GM19324 (cell line): Measurements from ENCODE around the gene DOCK10.

Experiments
- ATAC-seq: cut with Tn5 transposase; IDR thresholded peaks from one replicate; pipeline ENCODE4 v1.9.1; 2021; ENCODE audit warnings: mild to moderate bottlenecking, moderate library complexity; ENCODE audit not compliant: unreplicated experiment, low FRiP score

Gene DOCK10

GRCh38 chr2:225042800-225043167 is 516 bp upstream of the DOCK10 start:
- no peak for ATAC-seq

DNA sequence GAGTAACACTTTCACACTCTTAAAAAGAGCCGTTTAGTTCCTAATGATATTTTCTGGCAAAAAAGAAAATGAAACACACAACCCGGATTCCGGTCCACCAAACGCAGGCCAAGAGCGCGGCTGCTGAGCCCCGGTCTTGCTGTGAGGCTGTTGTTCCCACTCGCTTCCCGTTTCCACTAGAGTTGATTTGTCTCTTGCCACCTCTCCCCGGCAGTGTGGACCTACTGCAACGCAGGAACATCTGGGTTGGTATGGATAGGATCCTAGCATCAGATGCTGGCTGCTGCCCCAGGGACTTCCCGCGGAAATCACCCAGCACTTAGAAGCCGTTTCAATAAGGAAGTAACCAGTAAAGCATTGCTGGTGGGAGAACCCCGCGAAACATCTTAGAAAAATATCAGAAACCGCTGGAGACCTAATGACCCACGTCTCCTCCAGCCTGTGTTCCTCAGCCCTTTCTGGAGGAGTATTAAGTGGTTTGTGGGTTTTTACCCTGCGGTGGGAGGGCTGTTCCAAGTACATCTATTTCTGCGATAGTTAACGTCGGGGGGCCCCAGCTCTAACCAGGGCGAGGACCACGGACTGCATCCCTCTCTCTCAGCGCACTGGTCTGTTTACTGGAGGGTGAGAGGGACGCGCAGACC is 939 bp downstream of the DOCK10 start:
- peak; percentile 52 for ATAC-seq

GRCh38 chr2:225040856-225041206 is 1.4 kb downstream of the DOCK10 start:
- ATAC-seq = peak; percentile 23

- ATAC-seq = no peak
Observed at GRCh38 chr2:225040142-225040541, 2.1 kb downstream of the DOCK10 start.

DNA sequence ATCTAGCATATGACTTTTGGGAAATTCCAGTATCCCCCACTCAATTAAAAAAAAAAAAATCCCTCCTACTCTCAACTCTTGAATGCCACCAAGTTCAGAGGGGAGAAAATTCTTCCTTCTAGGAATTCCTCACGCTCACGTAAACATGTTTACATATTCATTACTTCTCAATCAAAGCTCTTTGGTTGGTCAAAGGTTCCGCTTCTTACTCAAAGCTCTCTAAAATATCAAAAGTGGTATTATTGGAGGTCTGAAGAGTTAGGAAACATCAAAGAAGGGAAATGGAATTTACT is 4.1 kb downstream of the DOCK10 start:
- ATAC-seq = no peak

GRCh38 chr2:225037415-225038230 is 4.6 kb downstream of the DOCK10 start:
- ATAC-seq = no peak

DNA sequence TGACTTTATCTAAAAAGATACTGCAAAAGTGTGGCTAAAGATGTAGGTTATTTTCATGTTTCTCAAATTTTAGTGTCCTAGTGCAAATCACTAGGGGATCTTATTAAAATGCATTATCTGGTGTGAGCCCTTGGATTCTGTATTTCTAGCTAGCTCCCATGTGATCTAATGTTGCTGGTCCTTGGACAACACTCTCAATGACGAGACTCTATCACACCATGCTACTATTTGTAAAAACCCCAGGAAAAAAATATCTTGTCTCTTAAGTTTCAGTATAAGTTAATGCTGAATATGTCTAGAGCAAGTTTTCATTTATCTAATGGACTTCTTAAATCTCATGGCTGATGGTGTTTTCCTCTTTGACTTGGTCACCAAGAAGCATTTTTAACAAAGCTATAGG is 5.8 kb downstream of the DOCK10 start:
- ATAC-seq = no peak

GRCh38 chr2:225033440-225034318 is 8.6 kb downstream of the DOCK10 start:
- no peak for ATAC-seq

- ATAC-seq = no peak
Observed at GRCh38 chr2:225032246-225032645, 10.0 kb downstream of the DOCK10 start.

- ATAC-seq = no peak
Observed at GRCh38 chr2:225031599-225031998, 10.7 kb downstream of the DOCK10 start.

DNA sequence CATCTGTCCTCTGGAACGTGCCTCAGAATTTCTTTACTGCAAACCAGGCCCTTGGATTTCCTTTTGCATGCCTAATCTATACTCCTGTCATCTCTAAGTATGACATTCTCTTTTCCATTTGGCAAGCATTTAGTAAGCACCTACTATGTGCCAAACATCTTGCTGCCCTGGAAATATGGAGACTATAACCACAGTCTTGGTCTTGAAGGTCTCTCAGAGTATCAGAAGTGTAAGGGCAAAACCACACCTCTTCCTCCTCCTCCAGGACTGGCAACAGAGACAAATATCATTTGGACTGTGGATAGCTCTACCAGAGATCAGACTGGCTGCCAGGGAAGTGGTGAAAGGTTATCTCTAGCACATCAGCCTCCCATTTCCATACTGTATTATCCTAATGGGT is 11.4 kb downstream of the DOCK10 start:
- ATAC-seq = no peak

GRCh38 chr2:225030203-225030602 is 12.1 kb downstream of the DOCK10 start:
- ATAC-seq = no peak

DNA sequence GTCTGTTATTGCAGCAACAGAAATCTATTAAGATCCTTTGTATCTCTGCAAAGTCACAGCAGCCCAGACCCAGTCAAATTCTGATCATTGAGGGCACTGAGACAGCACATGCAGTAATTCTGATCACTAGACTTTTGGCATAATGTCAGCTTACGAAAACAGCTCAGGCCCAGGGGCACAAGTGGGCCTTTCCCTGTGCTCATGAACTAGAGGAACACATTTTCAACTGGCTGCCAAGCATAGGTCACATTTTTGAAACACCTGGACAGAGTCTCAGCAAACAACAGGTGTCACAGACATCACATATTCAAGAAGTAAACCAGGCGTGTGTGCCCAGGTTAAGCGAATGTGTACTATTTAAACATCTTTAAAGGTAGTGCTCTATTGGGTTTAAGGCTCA is 13.7 kb downstream of the DOCK10 start:
- no peak for ATAC-seq

DNA sequence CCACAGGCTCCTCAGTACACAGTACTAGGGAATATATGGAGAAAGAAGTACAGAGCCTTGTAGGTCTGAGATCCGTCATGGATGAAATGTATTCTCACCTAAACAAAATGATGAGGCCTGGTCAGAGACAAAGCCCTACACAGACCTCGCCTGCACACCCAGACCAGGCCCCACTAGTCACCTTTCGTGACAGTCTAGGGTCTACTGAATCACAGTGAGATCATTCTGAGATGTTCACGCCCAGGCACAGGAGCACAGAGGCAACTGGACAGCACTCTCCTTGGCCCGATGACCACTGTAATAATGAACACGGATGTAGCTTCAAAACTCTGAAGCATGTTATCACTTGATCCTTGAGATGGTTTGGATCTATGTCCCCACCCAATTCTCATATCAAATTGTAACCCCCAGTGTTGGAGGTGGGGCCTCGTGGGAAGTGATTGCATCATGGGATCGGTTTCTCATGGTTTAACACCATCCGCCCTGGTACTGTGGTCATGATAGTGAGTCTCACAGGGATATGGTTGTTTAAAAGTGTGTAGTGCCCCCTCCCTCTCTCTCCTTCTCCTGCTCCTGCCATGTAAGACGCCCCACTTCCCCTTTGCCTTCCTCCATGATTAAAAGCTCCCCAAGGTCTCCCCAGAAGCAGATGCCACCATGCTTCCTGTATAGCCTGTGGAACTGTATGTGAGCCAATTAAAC is 15.1 kb downstream of the DOCK10 start:
- no peak for ATAC-seq

DNA sequence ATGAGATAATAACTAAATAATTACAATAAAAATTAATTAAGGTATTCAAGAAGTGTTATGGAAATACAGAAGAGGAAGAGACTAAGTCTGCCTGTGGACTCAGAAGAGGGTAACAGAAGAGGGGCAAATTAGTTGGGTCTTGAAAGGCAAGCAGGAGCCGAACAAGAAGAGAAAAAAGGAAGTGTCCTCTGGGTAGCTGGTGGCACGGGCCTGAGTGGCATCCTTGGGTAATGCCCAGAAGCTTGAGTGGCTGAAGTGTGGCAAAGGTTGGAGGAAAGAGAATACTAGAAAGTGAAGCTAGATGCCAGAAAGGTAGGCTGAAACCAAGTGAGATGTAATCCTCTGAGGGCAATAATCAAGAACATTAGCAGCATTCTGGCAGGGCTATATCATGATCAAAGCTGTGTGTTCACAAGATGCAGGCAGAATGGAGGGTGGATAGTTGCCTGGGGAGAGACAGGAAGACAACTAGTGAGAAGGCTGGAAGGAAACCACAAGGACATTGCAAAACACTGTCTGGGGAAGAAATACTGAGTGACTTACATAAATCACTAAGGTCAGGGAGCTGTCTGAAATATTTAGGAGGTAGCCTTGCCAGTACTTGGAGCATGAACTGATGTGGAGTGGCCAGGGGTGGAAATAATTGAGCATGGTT is 16.2 kb downstream of the DOCK10 start:
- no peak for ATAC-seq

DNA sequence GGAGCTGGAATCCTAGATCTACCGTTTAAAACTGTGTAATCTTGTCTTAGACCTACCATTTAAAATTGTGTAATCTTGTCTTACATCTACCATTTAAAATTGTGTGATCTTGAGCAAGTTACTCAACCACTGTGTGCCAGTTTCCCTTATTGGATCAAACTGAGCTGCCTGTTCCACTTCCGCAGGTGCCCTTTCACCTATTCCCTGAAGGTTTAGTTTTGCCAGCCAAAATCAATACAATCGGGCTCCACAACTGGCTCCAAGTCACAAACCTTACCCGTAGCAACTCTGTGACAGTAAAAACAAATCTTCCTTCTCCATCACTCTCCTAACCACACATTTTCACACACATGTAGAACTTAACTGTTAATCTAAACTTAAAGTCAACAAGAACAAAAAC is 20.1 kb downstream of the DOCK10 start:
- no peak for ATAC-seq

- ATAC-seq = no peak
Observed at GRCh38 chr2:225020168-225020849, 22.0 kb downstream of the DOCK10 start.

DNA sequence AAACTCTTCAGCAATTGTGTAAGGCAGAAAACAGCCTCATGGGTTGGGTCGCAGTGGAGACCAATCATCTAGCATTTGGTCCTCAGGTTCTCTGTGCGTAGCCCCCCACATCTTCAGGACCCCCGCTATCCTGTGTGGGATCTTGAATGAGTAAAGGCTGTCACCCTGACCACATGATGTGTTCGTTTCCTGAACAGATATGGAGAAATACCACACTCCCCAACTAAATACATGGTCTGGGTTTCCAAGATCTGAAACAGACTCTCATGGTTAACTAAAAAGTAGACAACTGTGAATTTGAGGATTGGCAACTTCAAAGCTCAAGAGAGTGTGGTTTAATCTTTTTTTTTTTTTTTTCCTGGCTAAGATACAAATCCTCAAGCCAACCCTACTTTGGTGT is 23.2 kb downstream of the DOCK10 start:
- ATAC-seq = no peak

DNA sequence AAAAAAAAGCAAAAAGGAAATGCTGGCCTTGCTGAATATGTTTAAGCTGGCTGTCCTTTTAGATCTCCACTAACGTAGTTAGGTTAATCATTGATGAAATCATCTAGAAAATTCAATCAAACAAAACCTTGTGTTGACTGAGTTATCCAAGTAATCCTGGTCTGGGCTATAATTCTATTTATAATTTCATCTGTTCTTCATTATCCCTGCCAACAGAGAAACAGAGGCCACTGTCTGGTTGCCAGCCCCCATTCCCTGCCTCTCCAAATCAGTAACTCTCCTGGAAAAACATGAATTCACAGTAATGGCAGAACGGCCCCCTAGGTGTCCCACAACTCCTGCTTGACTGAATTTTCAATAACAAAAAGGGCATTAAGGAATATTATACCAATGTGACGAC is 24.6 kb downstream of the DOCK10 start:
- no peak for ATAC-seq

DNA sequence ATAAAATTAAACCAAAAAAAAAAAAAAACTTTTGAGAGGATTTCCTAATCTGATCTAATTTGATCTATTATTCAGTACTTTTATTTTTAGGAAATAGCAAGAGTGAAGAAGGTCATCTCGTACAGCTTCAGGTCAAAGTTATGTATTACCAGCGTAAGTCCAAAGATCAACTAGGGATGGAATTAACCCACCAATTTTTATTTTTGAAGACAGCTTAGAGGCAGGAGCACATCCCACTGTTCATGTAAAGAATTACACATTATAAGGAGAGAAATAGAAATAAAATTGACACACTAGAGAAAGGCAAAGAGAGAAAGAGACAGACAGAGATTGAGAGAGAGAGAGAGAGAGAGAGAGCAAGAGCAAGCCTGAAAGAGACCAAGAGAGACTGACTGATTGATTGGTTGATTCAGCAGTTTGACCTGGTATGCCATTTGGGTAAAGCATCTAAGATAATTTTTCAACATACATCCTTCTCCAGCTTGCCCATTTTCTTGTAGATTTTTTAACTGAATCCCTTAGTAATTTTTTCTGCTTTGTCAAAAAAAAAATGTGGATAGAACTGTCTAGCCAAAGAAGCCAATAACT is 25.1 kb downstream of the DOCK10 start:
- ATAC-seq = no peak
